HepG2 (cell line): Measurements from ENCODE around the gene SREBF1. TPM values are rescaled to one million over a fixed set of nuclear protein-coding genes. Genes with fewer than 3 reads are reported as not detected.

Source experiments
- DNMT1 ChIP-seq: sonication (generic); formaldehyde crosslinking; IDR thresholded peaks from 2 replicates; pipeline ENCODE4 v1.5.1; 2020; ENCODE audit warnings: mild to moderate bottlenecking, missing genetic modification reagents
- ESRRA ChIP-seq: sonication (generic); formaldehyde crosslinking; IDR thresholded peaks from 2 replicates; pipeline ENCODE4 v1.5.1; 2020; ENCODE audit warnings: mild to moderate bottlenecking, low read depth, missing genetic modification reagents
- HNRNPK ChIP-seq: fragments of 200-400 bp; formaldehyde crosslinking; IDR thresholded peaks from 2 replicates; pipeline ENCODE4 v1.6.1; 2018; ENCODE audit warnings: low read length, low read depth, moderate library complexity, mild to moderate bottlenecking; ENCODE audit not compliant: poor library complexity, severe bottlenecking
- JARID2 ChIP-seq: sonication (generic); formaldehyde crosslinking; IDR thresholded peaks from 2 replicates; pipeline ENCODE4 v1.8.1; 2023; ENCODE audit warnings: missing genetic modification reagents, inconsistent platforms; ENCODE audit not compliant: insufficient replicate concordance
- MIER3 ChIP-seq: IDR thresholded peaks from 2 replicates; pipeline ENCODE4 v1.6.1; 2016; ENCODE audit warnings: missing compliant biosample characterization, borderline replicate concordance
- ZNF317 ChIP-seq: sonication (generic); formaldehyde crosslinking; IDR thresholded peaks from 2 replicates; pipeline ENCODE4 v1.5.0; 2020; ENCODE audit warnings: mild to moderate bottlenecking, missing genetic modification reagents
- ZNF441 ChIP-seq: sonication (generic); formaldehyde crosslinking; IDR thresholded peaks from 2 replicates; pipeline ENCODE4 v1.7.0; 2021; ENCODE audit warnings: missing genetic modification reagents, borderline replicate concordance
- ZNF563 ChIP-seq: sonication (generic); formaldehyde crosslinking; IDR thresholded peaks from 2 replicates; pipeline ENCODE4 v1.8.0; 2022; ENCODE audit warnings: mild to moderate bottlenecking, moderate library complexity, missing genetic modification reagents
- ZNF883 ChIP-seq: sonication (generic); formaldehyde crosslinking; IDR thresholded peaks from 2 replicates; pipeline ENCODE4 v1.5.1; 2020; ENCODE audit warnings: mild to moderate bottlenecking, missing genetic modification reagents; ENCODE audit errors: not compliant biosample characterization
- polyA plus RNA-seq, 8 experiments: library from polyadenylated mRNA; depleted of rRNA in 3 of 8; stranded (reverse) in 7 of 8; unstranded in 1 of 8; fragments of >200 nt; fragmentation: Illumina TruSeq in 4 of 8; extraction: Trizol in 4 of 8; gene quantifications; 2 replicates each; pipeline versions ENCODE4 v1.2.1 to v1.2.3, GENCODE V29; 2011 to 2016; ENCODE audit warnings: low read depth in 4 of 8, missing spikeins in 1 of 8, mixed read lengths in 1 of 8; ENCODE audit not compliant: insufficient read depth in 1 of 8
- total RNA-seq, 5 experiments: library from RNA; depleted of rRNA; stranded (reverse); fragments of >200 nt; fragmentation: Illumina TruSeq; extraction: Trizol; gene quantifications; 2 replicates each; pipeline ENCODE4 v1.2.3, GENCODE V29; 2016; ENCODE audit warnings: low read depth in 1 of 5
- TF ChIP-seq, protein P1 (sequence below): sonication (generic); formaldehyde crosslinking; IDR thresholded peaks from 2 replicates; pipeline ENCODE4; 2020; ENCODE audit warnings: missing genetic modification reagents, mild to moderate bottlenecking, borderline replicate concordance
- TF ChIP-seq, protein P2 (sequence below): sonication (generic); formaldehyde crosslinking; IDR thresholded peaks from 2 replicates; pipeline ENCODE4 v1.4.0; 2020; ENCODE audit warnings: low read depth, missing genetic modification reagents
- TF ChIP-seq, protein P3 (sequence below): IDR thresholded peaks from 2 replicates; pipeline ENCODE4 v1.6.1; 2016; ENCODE audit warnings: low read depth
- TF ChIP-seq, protein P4 (sequence below): fragments of 450-650 bp; IDR thresholded peaks from 2 replicates; pipeline ENCODE4 v1.6.1; 2017
- TF ChIP-seq, protein P5 (sequence below): sonication (generic); formaldehyde crosslinking; IDR thresholded peaks from 2 replicates; pipeline ENCODE4 v1.8.1; 2022; ENCODE audit warnings: low read depth, mild to moderate bottlenecking, missing genetic modification reagents

SREBF1 gene
- total and polyA plus RNA-seq, 2 of the 13 experiments (the other 11 are each of a cell fraction or from before 2014, with no cell fraction given) = 34.3 to 38.0 TPM

DNA sequence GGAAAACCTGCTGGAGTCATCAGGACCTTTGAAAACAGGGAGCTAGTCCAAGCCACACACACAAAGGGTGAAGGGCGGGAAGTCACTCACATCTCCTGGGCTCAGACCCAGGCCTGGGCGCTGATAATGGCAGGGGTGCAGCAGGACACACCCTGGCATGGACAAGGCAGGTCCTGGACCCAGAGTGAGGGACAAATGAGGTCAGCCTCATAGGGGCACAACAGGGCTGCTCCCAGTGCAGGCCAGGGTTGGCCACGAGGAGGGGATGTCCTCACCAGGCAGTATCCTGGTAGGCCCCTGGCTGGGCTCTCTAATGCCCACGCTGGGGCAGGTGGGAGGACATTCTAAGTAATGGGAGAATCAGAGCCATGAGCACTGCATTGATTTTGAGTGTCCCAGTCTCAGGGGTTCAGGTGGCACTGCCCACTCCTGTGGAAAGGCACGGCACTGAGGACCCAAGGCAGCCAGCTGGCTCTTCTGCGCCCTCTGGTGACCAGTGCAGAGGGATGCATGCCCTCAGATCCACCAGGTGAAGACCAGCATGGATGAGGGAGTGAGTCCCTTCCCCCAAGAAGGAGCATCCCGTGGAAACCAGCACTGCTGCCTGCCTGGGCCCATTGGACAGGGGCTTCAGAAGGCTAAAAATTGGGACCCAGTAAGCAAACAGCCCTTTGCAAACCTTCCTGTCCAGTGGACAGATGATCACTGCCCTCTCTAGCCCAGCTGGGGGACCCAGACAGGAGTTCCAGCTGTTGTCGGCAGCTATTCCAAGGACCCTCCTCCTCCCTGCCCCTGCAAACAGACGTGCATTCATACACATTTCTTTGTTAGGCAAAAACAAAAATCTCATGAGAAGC is 23.4 kb upstream of the SREBF1 start (continued):
- TF ChIP-seq ZNF563 (CRISPR knock-in tag) (no peak), JARID2 (CRISPR knock-in tag) (no peak), MIER3 (0 out of 2 replicates have a peak, but pooled peaks have one; percentile 49), ZNF883 (no peak), ZNF441 (no peak), HNRNPK (no peak), ESRRA (CRISPR knock-in tag) (no peak), DNMT1 (no peak), ZNF317 (CRISPR knock-in tag) (0 out of 2 replicates have a peak, but pooled peaks have one; percentile 27)
- TF ChIP-seq, protein P1, sequence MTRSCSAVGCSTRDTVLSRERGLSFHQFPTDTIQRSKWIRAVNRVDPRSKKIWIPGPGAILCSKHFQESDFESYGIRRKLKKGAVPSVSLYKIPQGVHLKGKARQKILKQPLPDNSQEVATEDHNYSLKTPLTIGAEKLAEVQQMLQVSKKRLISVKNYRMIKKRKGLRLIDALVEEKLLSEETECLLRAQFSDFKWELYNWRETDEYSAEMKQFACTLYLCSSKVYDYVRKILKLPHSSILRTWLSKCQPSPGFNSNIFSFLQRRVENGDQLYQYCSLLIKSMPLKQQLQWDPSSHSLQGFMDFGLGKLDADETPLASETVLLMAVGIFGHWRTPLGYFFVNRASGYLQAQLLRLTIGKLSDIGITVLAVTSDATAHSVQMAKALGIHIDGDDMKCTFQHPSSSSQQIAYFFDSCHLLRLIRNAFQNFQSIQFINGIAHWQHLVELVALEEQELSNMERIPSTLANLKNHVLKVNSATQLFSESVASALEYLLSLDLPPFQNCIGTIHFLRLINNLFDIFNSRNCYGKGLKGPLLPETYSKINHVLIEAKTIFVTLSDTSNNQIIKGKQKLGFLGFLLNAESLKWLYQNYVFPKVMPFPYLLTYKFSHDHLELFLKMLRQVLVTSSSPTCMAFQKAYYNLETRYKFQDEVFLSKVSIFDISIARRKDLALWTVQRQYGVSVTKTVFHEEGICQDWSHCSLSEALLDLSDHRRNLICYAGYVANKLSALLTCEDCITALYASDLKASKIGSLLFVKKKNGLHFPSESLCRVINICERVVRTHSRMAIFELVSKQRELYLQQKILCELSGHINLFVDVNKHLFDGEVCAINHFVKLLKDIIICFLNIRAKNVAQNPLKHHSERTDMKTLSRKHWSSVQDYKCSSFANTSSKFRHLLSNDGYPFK (CRISPR knock-in tag) = 0 out of 2 replicates have a peak, but pooled peaks have one; percentile 27
- TF ChIP-seq, protein P2, sequence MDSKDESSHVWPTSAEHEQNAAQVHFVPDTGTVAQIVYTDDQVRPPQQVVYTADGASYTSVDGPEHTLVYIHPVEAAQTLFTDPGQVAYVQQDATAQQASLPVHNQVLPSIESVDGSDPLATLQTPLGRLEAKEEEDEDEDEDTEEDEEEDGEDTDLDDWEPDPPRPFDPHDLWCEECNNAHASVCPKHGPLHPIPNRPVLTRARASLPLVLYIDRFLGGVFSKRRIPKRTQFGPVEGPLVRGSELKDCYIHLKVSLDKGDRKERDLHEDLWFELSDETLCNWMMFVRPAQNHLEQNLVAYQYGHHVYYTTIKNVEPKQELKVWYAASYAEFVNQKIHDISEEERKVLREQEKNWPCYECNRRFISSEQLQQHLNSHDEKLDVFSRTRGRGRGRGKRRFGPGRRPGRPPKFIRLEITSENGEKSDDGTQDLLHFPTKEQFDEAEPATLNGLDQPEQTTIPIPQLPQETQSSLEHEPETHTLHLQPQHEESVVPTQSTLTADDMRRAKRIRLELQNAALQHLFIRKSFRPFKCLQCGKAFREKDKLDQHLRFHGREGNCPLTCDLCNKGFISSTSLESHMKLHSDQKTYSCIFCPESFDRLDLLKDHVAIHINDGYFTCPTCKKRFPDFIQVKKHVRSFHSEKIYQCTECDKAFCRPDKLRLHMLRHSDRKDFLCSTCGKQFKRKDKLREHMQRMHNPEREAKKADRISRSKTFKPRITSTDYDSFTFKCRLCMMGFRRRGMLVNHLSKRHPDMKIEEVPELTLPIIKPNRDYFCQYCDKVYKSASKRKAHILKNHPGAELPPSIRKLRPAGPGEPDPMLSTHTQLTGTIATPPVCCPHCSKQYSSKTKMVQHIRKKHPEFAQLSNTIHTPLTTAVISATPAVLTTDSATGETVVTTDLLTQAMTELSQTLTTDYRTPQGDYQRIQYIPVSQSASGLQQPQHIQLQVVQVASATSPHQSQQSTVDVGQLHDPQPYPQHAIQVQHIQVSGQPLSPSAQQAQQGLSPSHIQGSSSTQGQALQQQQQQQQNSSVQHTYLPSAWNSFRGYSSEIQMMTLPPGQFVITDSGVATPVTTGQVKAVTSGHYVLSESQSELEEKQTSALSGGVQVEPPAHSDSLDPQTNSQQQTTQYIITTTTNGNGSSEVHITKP (CRISPR knock-in tag) = no peak
- TF ChIP-seq, protein P3, sequence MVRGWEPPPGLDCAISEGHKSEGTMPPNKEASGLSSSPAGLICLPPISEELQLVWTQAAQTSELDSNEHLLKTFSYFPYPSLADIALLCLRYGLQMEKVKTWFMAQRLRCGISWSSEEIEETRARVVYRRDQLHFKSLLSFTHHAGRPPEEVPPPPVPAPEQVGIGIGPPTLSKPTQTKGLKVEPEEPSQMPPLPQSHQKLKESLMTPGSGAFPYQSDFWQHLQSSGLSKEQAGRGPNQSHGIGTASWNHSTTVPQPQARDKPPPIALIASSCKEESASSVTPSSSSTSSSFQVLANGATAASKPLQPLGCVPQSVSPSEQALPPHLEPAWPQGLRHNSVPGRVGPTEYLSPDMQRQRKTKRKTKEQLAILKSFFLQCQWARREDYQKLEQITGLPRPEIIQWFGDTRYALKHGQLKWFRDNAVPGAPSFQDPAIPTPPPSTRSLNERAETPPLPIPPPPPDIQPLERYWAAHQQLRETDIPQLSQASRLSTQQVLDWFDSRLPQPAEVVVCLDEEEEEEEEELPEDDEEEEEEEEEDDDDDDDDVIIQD (CRISPR knock-in tag) = no peak
- TF ChIP-seq, protein P4, sequence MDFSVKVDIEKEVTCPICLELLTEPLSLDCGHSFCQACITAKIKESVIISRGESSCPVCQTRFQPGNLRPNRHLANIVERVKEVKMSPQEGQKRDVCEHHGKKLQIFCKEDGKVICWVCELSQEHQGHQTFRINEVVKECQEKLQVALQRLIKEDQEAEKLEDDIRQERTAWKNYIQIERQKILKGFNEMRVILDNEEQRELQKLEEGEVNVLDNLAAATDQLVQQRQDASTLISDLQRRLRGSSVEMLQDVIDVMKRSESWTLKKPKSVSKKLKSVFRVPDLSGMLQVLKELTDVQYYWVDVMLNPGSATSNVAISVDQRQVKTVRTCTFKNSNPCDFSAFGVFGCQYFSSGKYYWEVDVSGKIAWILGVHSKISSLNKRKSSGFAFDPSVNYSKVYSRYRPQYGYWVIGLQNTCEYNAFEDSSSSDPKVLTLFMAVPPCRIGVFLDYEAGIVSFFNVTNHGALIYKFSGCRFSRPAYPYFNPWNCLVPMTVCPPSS = no peak
- TF ChIP-seq, protein P5, sequence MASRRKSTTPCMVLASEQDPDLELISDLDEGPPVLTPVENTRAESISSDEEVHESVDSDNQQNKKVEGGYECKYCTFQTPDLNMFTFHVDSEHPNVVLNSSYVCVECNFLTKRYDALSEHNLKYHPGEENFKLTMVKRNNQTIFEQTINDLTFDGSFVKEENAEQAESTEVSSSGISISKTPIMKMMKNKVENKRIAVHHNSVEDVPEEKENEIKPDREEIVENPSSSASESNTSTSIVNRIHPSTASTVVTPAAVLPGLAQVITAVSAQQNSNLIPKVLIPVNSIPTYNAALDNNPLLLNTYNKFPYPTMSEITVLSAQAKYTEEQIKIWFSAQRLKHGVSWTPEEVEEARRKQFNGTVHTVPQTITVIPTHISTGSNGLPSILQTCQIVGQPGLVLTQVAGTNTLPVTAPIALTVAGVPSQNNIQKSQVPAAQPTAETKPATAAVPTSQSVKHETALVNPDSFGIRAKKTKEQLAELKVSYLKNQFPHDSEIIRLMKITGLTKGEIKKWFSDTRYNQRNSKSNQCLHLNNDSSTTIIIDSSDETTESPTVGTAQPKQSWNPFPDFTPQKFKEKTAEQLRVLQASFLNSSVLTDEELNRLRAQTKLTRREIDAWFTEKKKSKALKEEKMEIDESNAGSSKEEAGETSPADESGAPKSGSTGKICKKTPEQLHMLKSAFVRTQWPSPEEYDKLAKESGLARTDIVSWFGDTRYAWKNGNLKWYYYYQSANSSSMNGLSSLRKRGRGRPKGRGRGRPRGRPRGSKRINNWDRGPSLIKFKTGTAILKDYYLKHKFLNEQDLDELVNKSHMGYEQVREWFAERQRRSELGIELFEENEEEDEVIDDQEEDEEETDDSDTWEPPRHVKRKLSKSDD = no peak
